PC-9 (cell line): ENCODE measurements around the gene B4GALT3. TPM values are rescaled to one million over a fixed set of nuclear protein-coding genes. Genes with fewer than 3 reads are reported as not detected.
A peak's percentile ranks its signal among the peaks of the same experiment; 100 is the strongest.

Source experiments
- Bru-seq: library from RNA; stranded (reverse); fragments of 400-500 nt; gene quantifications from one replicate; lab custom pipeline; 2021; lab: Mats Ljungman, UMichigan
- BruChase-seq, 2 experiments: library from RNA; stranded (reverse); fragments of 400-500 nt; gene quantifications; one replicate each; lab custom pipeline; 2021; lab: Mats Ljungman, UMichigan
- BruUV-seq: library from RNA; stranded (reverse); fragments of 400-500 nt; replicated peaks from 2 replicates; lab custom pipeline; 2021; lab: Mats Ljungman, UMichigan
- CTCF ChIA-PET: fragments of 300-600 bp; sonication (Branson Sonifier 250); formaldehyde crosslinking; loops from one replicate; lab custom pipeline; 2022; ENCODE audit warnings: antibody characterized with exemption; lab: Charles Lee
- POLR2A ChIA-PET: fragments of 300-600 bp; sonication (Branson Sonifier 250); formaldehyde crosslinking; loops from one replicate; lab custom pipeline; 2022; ENCODE audit warnings: antibody characterized with exemption; ENCODE audit not compliant: unreplicated experiment; lab: Charles Lee
- DNase-seq, 2 experiments: peaks; one replicate each; pipeline versions ENCODE4 v3.0.0 to v3.0.0-alpha.2; 2015 to 2022; ENCODE audit warnings: mixed read lengths in 1 of 2
- H2AFZ ChIP-seq: fragments of 200-600 bp; sonication (generic); 2 replicates; pipeline ENCODE4 v1.8.1; 2017; ENCODE audit warnings: antibody characterized with exemption
- H3F3A ChIP-seq: fragments of 200-600 bp; sonication (generic); 2 replicates; pipeline ENCODE4 v1.8.1; 2017; ENCODE audit warnings: antibody characterized with exemption, mild to moderate bottlenecking, low read depth; ENCODE audit not compliant: insufficient read depth
- H3K27ac ChIP-seq: fragments of 200-600 bp; sonication (generic); 2 replicates; pipeline ENCODE4 v1.6.1; 2016; ENCODE audit warnings: mixed run types
- H3K27me3 ChIP-seq: fragments of 200-600 bp; sonication (generic); 2 replicates; pipeline ENCODE4 v1.6.1; 2016; ENCODE audit warnings: low read depth, mixed run types; ENCODE audit not compliant: insufficient read depth
- H3K36me3 ChIP-seq: fragments of 200-600 bp; sonication (generic); 2 replicates; pipeline ENCODE4 v1.6.1; 2016; ENCODE audit warnings: low read depth, mixed run types
- H3K4me1 ChIP-seq: fragments of 200-600 bp; sonication (generic); replicated peaks from 2 replicates; pipeline ENCODE4 v1.6.1; 2016; ENCODE audit warnings: mixed run types; ENCODE audit not compliant: insufficient read depth
- H3K4me2 ChIP-seq: fragments of 200-600 bp; sonication (generic); 2 replicates; pipeline ENCODE4 v1.6.1; 2017; ENCODE audit warnings: mixed run types
- H3K4me3 ChIP-seq: fragments of 200-600 bp; sonication (generic); 2 replicates; pipeline ENCODE4 v1.6.1; 2016; ENCODE audit warnings: mixed run types
- H3K79me2 ChIP-seq: fragments of 200-600 bp; sonication (generic); 2 replicates; pipeline ENCODE4 v1.6.1; 2017; ENCODE audit warnings: low read depth, mixed run types
- H3K9me2 ChIP-seq: fragments of 200-600 bp; sonication (generic); 2 replicates; pipeline ENCODE4 v1.8.1; 2017; ENCODE audit warnings: mild to moderate bottlenecking; ENCODE audit not compliant: insufficient read depth
- H3K9me3 ChIP-seq: fragments of 200-600 bp; sonication (generic); 2 replicates; pipeline ENCODE4 v1.8.1; 2016; ENCODE audit warnings: low read depth; ENCODE audit not compliant: insufficient read depth
- H4K20me1 ChIP-seq: fragments of 200-600 bp; sonication (generic); 2 replicates; pipeline ENCODE4 v1.8.1; 2017; ENCODE audit not compliant: insufficient read depth
- EZH2 ChIP-seq: fragments of 200-600 bp; sonication (generic); IDR thresholded peaks from 2 replicates; pipeline ENCODE4 v1.8.0; 2017; ENCODE audit warnings: antibody characterized with exemption, low read depth
- intact Hi-C: fragments of 100-400 bp; cut with micrococcal nuclease; formaldehyde crosslinking; loops from one replicate; pipeline ENCODE4 v1.10.0; 2022; ENCODE audit not compliant: unreplicated experiment
- long read RNA-seq: library from polyadenylated mRNA; stranded (forward); transcript quantifications from one replicate; pipeline ENCODE4 v2.0.0, GENCODE V29; 2022
- total RNA-seq: library from RNA; stranded (reverse); gene quantifications from 2 replicates; pipeline ENCODE4 v1.2.3, GENCODE V29; 2021
- TF ChIP-seq, protein P1 (sequence below): fragments of 200-600 bp; sonication (generic); conservative IDR thresholded peaks from 2 replicates; pipeline ENCODE4 v1.6.1; 2017; ENCODE audit warnings: mixed run types, antibody characterized with exemption, mild to moderate bottlenecking, moderate library complexity

Gene B4GALT3
- 35.5 and 47.8 TPM in 2 replicates for total RNA-seq
- Bru-seq, nascent RNA = percentile 74 among the genes with signal in this experiment
- BruChase-seq, experiment 1, labeled RNA remaining after a 2-hour chase = percentile 82 among the genes with signal in this experiment
- BruChase-seq, experiment 2, labeled RNA remaining after a 6-hour chase = percentile 93 among the genes with signal in this experiment
- long read RNA-seq, transcript B4GALT3-201 (8 exons, 1,911 nt) = major isoform, 44 of 74 reads
- long read RNA-seq, transcript B4GALT3-213 (8 exons, 2,414 nt) = minor isoform, 6 of 74 reads
- long read RNA-seq, partial matches to known transcripts = 9 of 74 reads
- long read RNA-seq, other reads (novel, unspliced or antisense) = 14 of 74 reads

DNA sequence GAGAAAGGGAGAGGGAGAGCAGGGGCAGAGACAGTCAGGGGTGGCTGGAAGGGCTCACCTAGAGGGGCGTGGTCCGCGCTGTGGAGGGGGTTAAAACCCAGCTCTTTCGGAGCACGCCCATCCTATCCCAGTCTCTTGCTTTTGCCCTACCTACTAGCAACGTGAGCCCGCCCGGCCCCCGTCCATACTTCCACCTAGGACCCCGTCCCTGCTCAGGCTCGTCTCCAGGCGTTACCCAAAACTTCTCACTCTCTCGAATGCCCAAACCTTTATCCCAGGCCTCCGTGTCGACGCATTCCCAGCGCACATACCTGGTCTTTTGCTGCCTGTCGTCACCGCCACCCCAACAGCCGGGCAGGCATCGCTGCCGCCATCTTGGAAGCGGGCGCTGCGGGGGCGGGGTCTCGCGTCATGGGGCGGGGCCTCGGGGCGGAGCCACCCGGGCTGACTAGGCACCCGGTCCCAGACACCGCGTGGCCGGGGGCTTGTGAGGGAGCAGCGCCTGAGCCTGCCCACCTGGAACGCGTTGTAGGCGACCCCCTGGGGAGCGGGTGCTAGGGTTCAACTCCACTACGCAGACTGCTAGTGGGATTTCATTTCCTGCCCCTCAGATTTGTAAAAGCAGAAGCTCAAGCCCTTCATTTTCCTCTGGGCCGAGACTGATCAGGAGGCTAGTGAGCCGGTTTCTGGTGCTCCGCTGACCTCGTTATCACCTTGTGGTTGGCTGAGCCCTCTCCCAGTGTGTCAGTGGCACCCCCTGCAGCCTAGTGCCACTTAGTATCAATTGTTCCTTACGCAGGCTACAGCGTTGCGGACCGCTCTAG, at the start of gene B4GALT3:
B4GALT3 (minus strand) TSS at position 396 of the 824 bp plus-strand sequence. CDS start 1,447 bp downstream, outside the sequence.
- Histone ChIP-seq H3K27me3 (no peaks in the 10 kb centered on the region), H3K4me2 (peak within 1 kb of the TSS; percentile 85), H3K9me2 (no peaks in the 10 kb centered on the region), H3K9me3 (no peaks in the 10 kb centered on the region), H3K36me3 (peaks cover 11% of the 10 kb centered on the region), H3K4me3 (peak within 1 kb of the TSS; percentile 83), H2AFZ (peak within 1 kb of the TSS; percentile 94), H3K79me2 (peaks cover 14% of the 10 kb centered on the region), H4K20me1 (no peaks in the 10 kb centered on the region), H3K27ac (peak within 1 kb of the TSS; percentile 61), H3K4me1 (peaks cover 19% of the 10 kb centered on the region), H3F3A (peaks cover 13% of the 10 kb centered on the region; the same call in 1 of the 2 replicates)
- TSS peak; percentile 92 for BruUV-seq
- ChIA-PET CTCF (interaction anchor here (0.6 kb wide), 1 partner anchor 180 kb away, joined by 13 read pairs; no protein-coding TSS in a partner anchor), POLR2A (interaction anchor here (0.6 to 0.7 kb wide), 4 partner anchors 11 to 504 kb away, joined by 3 to 29 read pairs (median 5); partner anchors contain the start of genes DEDD and PPOX)
- intact Hi-C loops = loop anchor here (1.0 kb wide), 1 partner anchor 44 kb away; no protein-coding TSS in a partner anchor
- peak; percentile 64 to 91 for DNase-seq
- no peak for TF ChIP-seq EZH2
- TF ChIP-seq, protein P1, sequence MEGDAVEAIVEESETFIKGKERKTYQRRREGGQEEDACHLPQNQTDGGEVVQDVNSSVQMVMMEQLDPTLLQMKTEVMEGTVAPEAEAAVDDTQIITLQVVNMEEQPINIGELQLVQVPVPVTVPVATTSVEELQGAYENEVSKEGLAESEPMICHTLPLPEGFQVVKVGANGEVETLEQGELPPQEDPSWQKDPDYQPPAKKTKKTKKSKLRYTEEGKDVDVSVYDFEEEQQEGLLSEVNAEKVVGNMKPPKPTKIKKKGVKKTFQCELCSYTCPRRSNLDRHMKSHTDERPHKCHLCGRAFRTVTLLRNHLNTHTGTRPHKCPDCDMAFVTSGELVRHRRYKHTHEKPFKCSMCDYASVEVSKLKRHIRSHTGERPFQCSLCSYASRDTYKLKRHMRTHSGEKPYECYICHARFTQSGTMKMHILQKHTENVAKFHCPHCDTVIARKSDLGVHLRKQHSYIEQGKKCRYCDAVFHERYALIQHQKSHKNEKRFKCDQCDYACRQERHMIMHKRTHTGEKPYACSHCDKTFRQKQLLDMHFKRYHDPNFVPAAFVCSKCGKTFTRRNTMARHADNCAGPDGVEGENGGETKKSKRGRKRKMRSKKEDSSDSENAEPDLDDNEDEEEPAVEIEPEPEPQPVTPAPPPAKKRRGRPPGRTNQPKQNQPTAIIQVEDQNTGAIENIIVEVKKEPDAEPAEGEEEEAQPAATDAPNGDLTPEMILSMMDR = peak; percentile 49; the same call in 1 of the 2 replicates

DNA sequence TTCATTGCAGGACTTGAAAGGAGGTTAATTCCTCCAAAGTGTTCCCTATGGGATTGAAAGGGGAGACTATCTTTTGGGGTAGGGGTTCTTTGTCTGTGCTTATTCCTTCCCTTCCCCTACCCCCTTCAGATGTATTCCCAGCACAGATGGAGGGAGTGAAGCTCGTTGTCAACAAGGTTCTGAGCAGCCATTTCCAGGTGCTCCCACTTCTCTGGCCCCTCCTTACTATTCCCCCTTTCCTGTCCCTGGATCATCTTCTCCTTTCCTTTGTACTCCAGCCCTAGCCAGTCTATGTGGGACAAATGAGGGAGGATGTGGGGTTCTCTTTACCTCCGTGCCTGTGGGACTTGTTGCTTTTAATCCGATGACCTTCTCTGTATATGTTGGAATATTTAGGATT, 49.5 kb upstream of the B4GALT3 start:
- Histone ChIP-seq H4K20me1 (no peaks in the 10 kb centered on the region), H3K4me1 (peaks cover 16% of the 10 kb centered on the region), H3K9me3 (no peaks in the 10 kb centered on the region), H2AFZ (peak overlapping the region; percentile 88), H3K36me3 (no peaks in the 10 kb centered on the region), H3K4me3 (peak overlapping the region; percentile 83; the same call in 1 of the 2 replicates), H3K4me2 (peak overlapping the region; percentile 91), H3K27me3 (no peaks in the 10 kb centered on the region), H3F3A (peaks cover 3% of the 10 kb centered on the region; the same call in 1 of the 2 replicates), H3K9me2 (no peaks in the 10 kb centered on the region), H3K79me2 (no peaks in the 10 kb centered on the region), H3K27ac (no peak overlapping the region)
- CTCF ChIA-PET = interaction anchor here (0.6 to 0.9 kb wide), 3 partner anchors 115 to 1195 kb away, joined by 3 to 4 read pairs (median 3); no protein-coding TSS in a partner anchor
- BruUV-seq = TSS peak; percentile 40
- intact Hi-C loops = loop anchor here (1.0 to 10.0 kb wide), 3 partner anchors 65 to 538 kb away; partner anchors contain the start of gene ATF6
- no peak for DNase-seq
- TF ChIP-seq, protein P1 = no peak
- no peak for TF ChIP-seq EZH2
- POLR2A ChIA-PET = no interaction called here
